Left lung (tissue), 10 donors: ENCODE measurements around the gene ADGRB2. TPM values are rescaled to one million over a fixed set of nuclear protein-coding genes. Genes with fewer than 3 reads are reported as not detected.
A peak's percentile ranks its signal among the peaks of the same experiment; 100 is the strongest.

Source experiments
- ATAC-seq: fragments of 200-7000 bp; cut with Tn5 transposase; one replicate; pipeline ENCODE4 v1.9.1; 2020; ENCODE audit warnings: moderate library complexity
- DNase-seq, 4 donors: peaks; one replicate each; pipeline ENCODE4 v3.0.0-alpha.2; 2013 to 2020
- H3K27ac ChIP-seq, 2 donors: fragments of 200-600 bp; sonication (generic) in 1 of 2; one replicate each; pipeline versions ENCODE4 v1.5.0 to v1.8.0; 2020 to 2021
- H3K27me3 ChIP-seq, 2 donors: fragments of 200-600 bp; sonication (generic) in 1 of 2; one replicate each; pipeline versions ENCODE4 v1.5.0 to v1.8.0; 2020 to 2021
- H3K36me3 ChIP-seq, 2 donors: fragments of 200-600 bp; sonication (generic) in 1 of 2; one replicate each; pipeline versions ENCODE4 v1.5.0 to v1.8.0; 2020 to 2021
- H3K4me1 ChIP-seq, 2 donors: fragments of 200-600 bp; one replicate each; pipeline ENCODE4 v1.8.0; 2021
- H3K4me3 ChIP-seq, 2 donors: fragments of 200-600 bp; sonication (generic) in 1 of 2; one replicate each; pipeline versions ENCODE4 v1.5.0 to v1.8.0; 2020 to 2021; ENCODE audit warnings: mild to moderate bottlenecking in 1 of 2
- H3K9me3 ChIP-seq, 2 donors: fragments of 200-600 bp; sonication (generic) in 1 of 2; one replicate each; pipeline versions ENCODE4 v1.5.0 to v1.8.0; 2020 to 2021
- CTCF ChIP-seq, 2 donors: fragments of 200-600 bp; sonication (generic) in 1 of 2; IDR thresholded peaks; one replicate each; pipeline versions ENCODE4 v1.5.0 to v1.8.0; 2021; ENCODE audit warnings: antibody characterized with exemption in 2 of 2
- intact Hi-C, 2 donors: fragments of 100-400 bp; cut with DNase I; formaldehyde crosslinking; loops; one replicate each; pipeline versions ENCODE4 v1.11.2 to v1.14.2; 2022
- polyA plus RNA-seq, 6 donors: library from polyadenylated mRNA; unstranded; fragments of 120-200 nt; gene quantifications; one replicate each; pipeline ENCODE4 v1.2.1, GENCODE V29; 2013; ENCODE audit not compliant: insufficient read length in 6 of 6
- total RNA-seq, 2 donors: library from RNA; stranded (reverse); fragmentation: NEBNext Ultra II Directional; extraction: Animal tissue kit (Norgen Biotek cat#: 25700); gene quantifications; one replicate each; pipeline ENCODE4 v1.2.1, GENCODE V29; 2021
- donor health status: DM: no; HTN: yes; CAD: no.
- donor health status: DM: no; HTN: no; CAD: no.

ADGRB2 gene
- total and polyA plus RNA-seq, 8 donors: 1.8 to 27.1 (median 16.7) TPM

GRCh38 chr1:31754397-31754796 lies 9.7 kb downstream of the ADGRB2 start:
- Histone ChIP-seq H3K36me3 (no peaks in the 10 kb centered on the region), H3K4me1 (no peaks in the 10 kb centered on the region), H3K27ac (no peak overlapping the region), H3K27me3 (peaks cover 0 to 48% of the 10 kb centered on the region in 2 donors), H3K4me3 (no peak overlapping the region), H3K9me3 (no peaks in the 10 kb centered on the region)
- intact Hi-C loops: no loop called here
- DNase-seq (no peak), ATAC-seq (no peak)
- no peak for TF ChIP-seq CTCF (IDR thresholded peaks at IDR 0.05)

GRCh38 chr1:31753707-31754349 lies 10.3 kb downstream of the ADGRB2 start:
- Histone ChIP-seq H3K9me3 (no peaks in the 10 kb centered on the region), H3K4me1 (no peaks in the 10 kb centered on the region), H3K27ac (no peak overlapping the region), H3K27me3 (peaks cover 0 to 43% of the 10 kb centered on the region in 2 donors), H3K4me3 (no peak overlapping the region), H3K36me3 (no peaks in the 10 kb centered on the region)
- intact Hi-C loops: no loop called here
- ATAC-seq (no peak), DNase-seq (peak in 1 of 4 donors; percentile 54)
- no peak for TF ChIP-seq CTCF (IDR thresholded peaks at IDR 0.05)

- intact Hi-C loops: no loop called here
- no peak for TF ChIP-seq CTCF (IDR thresholded peaks at IDR 0.05)
- Histone ChIP-seq H3K9me3 (no peaks in the 10 kb centered on the region), H3K36me3 (no peaks in the 10 kb centered on the region), H3K27ac (no peak overlapping the region), H3K4me1 (no peaks in the 10 kb centered on the region), H3K4me3 (no peak overlapping the region), H3K27me3 (peaks cover 0 to 42% of the 10 kb centered on the region in 2 donors)
- DNase-seq: no peak
- ATAC-seq: no peak
These were observed 11.1 kb downstream of the ADGRB2 start for GRCh38 chr1:31752952-31753475.

GRCh38 chr1:31752258-31752657 lies 11.9 kb downstream of the ADGRB2 start:
- Histone ChIP-seq H3K9me3 (no peaks in the 10 kb centered on the region), H3K27ac (no peak overlapping the region), H3K4me1 (no peaks in the 10 kb centered on the region), H3K27me3 (peaks cover 0 to 42% of the 10 kb centered on the region in 2 donors), H3K4me3 (no peak overlapping the region), H3K36me3 (no peaks in the 10 kb centered on the region)
- no peak for TF ChIP-seq CTCF (IDR thresholded peaks at IDR 0.05)
- no peak for ATAC-seq
- DNase-seq: no peak
- intact Hi-C loops: no loop called here

- DNase-seq: no peak
- TF ChIP-seq CTCF (IDR thresholded peaks at IDR 0.05): no peak
- no peak overlapping the region for H3K27ac ChIP-seq
These were observed 12.3 kb downstream of the ADGRB2 start for GRCh38 chr1:31751822-31752241.

More at GRCh38 chr1:31751822-31752241, 12.3 kb downstream of the ADGRB2 start:
- ATAC-seq: no peak
- H3K4me3 ChIP-seq: no peak overlapping the region
- H3K9me3 ChIP-seq: no peaks in the 10 kb centered on the region
- peaks cover 0 to 42% of the 10 kb centered on the region in 2 donors for H3K27me3 ChIP-seq
- no peaks in the 10 kb centered on the region for H3K36me3 ChIP-seq
- no peaks in the 10 kb centered on the region for H3K4me1 ChIP-seq
- intact Hi-C loops: no loop called here
